Limb (tissue), 2 donors: ENCODE data around the gene RSPO1.
"Not testable (repeated sequence)": the region's sequence is repeated elsewhere in the genome, so short reads cannot be mapped to it uniquely, and the experiment has no call there.

Experiments used
- DNase-seq, 2 donors: peaks; one replicate each; pipeline ENCODE4 v3.0.0-alpha.2; 2016; ENCODE audit errors: extremely low spot score in 2 of 2

Gene RSPO1, protein sequence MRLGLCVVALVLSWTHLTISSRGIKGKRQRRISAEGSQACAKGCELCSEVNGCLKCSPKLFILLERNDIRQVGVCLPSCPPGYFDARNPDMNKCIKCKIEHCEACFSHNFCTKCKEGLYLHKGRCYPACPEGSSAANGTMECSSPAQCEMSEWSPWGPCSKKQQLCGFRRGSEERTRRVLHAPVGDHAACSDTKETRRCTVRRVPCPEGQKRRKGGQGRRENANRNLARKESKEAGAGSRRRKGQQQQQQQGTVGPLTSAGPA

DNA sequence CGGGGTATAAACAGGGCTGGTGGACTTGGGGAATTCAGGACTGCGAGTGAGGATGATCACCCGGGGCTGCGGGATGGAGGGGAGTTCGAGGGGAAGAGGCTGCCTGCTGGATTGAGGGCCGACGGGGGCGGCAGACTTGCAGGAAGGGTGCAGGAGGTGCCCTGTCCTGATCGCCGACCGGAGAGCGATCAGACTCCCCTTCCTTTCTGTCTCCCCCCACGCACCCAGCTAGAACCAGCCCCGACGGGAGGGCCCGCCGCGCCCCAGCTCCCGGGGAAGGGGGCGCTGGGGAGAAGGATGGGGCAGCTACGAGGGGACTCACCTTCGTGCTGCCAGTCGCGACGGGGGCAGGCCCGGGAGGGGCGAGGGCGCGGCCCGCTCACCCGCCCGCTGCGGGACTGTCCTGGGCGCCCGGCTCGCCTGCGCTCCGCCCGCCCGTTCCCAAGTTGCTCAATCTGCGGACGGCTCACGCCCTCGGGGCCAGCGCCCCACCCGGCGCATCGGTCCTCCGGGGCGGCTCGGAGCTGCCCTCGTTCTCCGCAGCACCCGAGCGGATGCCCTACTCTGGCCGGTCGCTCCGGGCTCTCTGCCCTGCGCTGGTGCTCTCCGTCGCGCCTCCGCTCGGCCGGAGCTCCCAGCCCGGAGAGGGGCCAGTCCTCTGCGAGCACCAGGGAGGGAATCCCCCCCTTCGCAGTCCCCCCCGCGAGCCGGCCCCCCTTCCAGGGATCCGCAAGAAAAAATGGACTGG, at the start of gene RSPO1:
RSPO1 (minus strand) TSS at position 649 of the 748 bp plus-strand sequence. CDS start 5,231 bp downstream, outside the sequence.
- DNase-seq: peak in 1 of 2 donors; percentile 60

DNA sequence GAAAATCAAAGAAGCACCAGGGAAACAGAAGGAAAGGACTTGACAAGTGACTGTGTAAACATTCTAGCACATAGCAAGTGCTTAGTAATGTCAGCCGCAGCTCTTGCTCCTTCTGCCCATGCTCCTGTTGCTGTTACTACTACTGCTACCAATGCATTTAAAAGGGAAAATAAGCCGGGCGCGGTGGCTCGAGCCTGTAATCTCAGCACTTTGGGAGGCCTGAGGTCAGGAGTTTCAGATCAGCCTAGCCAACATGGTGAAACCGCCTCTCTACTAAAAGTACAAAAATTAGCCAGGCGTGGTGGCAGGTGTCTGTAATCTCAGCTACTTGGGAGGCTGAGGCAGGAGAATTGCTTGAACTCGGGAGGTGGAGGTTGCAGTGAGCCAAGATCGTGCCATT, 49.5 kb upstream of the RSPO1 start:
- not testable (repeated sequence) for DNase-seq

DNA sequence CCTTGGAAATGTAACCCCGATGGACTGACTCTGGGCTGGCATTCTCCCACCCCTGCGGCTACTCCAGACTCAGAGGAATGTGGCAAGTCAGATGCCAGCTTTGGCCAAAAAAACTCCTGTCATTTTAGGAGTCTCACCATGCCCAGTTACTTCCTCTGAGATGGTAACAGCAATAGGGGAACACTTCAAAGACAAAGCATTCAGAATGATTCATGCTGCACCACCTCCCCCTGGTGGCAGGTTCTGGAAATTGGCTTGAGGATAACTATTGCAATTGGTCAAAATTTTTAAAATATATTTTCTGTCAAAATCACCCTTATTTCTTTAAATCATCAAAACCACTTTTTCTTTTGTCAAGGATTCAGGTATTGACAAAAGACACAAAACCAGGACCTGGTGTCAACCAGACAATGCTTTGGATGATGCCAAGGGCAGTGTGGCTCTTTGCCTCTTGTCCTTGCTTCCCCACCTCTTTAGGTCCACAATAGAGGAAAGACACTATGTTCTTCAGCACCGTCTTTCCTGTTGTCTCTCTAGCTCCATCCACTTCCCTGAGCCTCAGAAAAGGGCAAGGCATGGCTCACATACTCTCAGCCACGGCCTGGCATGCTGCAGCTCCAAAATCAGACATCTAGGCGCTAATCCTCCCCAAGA, 47.8 kb upstream of the RSPO1 start:
- peak; percentile 64 to 87 for DNase-seq

DNA sequence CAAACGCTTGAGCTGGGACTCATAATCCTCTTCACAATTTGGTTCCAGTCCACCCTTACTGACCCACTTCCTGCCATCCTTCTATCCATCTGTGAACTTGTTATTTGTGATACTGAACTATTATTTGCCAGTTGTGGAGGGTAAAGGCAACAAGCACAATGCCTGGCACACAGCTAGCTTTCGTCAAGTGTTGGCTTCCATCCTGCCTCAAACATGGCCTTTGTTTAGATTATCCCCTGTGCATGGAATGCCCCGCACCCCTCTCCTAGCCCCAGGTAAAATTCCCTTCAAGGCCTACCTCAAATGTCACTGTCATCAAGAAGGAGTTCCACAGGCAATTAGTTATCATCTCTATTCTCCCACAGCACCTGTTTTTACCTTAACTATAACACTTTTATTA, 46.2 kb upstream of the RSPO1 start:
- DNase-seq: no peak

DNA sequence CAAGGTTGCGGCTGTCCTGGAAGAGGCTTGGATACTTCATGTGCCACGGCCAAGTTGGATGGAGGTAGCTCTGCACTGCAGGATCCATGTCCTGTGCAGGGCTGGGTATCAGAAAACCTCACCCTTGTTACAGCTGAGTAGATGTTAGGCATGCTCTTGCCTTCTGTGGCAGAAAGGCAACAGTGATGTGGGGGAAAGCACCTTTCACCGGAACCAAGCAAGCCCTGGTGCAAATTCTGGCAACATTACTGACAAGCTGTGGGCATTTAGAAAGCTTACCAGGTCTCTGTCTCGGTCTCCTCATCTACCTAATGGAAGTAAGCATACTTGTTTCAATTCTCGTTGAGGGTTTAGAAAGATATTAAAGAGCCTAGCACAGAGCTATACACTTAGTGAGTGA, 43.1 kb upstream of the RSPO1 start:
- no peak for DNase-seq

DNA sequence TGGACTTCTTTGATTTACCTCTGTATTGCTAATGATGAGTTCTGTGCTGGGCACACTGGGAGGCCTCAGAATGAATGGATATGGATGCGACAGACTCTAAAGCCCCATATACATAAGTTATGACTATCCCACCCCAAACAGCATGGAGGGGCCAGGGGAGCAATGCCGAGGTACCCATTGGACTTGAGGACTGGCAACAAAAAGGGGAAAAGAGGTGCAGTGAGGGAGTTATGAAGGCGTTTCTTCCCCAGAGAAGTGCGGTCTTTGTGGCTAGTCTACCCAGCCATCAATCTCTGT, 42.4 kb upstream of the RSPO1 start:
- no peak for DNase-seq

DNA sequence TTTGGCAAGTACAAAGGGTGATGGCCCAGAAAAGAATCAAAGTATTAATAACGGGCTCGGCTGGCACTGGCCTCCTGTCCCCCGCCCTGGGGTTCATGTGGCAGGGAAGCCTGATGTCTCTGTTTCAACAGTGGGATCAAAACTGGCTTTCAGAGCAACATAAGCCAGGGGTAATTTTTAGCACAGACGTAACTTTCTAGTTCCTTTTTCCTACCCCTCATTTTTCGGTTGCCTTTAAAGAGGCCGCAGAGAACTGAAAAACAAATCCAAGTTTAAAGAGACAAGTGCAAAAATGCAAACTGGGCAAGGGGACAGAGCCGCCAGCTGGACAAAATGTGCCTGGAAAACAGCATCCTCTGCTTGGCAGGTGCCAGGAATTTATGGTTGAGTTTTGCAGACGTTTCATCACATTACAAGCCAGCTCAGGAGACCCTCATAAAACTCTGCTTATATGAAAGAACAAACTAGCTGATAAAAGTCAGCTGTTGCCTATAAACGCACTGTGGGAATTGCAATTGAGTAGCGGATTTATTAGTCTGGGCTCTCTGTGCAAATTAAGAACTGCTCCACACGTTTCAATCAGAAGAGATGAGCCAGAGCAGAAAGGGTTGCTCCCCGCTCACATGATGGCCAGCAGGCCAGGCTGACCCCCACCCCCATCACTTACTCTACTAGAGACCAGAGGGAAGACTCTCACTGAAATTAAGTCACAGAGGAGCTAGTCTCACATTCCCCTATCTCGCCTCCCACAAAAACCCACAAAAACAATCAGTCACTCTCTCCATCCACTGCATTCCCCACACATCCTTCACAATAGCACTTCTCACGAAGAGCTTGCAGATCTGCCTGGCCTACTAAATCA, 41.8 kb upstream of the RSPO1 start:
- peak; percentile 56 to 69 for DNase-seq

DNA sequence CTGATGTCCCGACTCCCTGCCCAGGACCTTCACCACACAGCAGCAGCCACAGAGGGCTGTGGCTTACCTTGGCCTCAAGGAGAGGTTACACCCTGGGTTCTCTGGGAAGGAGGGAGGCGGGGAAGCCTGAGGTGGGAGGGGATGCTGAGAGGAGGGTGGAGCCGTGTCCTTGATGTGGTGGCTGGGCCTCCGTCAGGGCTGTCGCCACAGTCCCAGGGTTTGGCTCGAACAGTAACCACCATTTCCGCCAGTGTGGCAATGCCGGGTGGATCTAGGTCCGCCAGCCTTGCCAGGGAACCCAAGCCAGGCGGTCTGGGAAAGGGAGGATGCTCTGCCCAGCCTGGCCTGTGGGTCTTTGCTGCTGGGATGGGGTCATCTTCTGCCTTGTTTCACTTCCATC, 39.2 kb upstream of the RSPO1 start:
- DNase-seq: no peak

DNA sequence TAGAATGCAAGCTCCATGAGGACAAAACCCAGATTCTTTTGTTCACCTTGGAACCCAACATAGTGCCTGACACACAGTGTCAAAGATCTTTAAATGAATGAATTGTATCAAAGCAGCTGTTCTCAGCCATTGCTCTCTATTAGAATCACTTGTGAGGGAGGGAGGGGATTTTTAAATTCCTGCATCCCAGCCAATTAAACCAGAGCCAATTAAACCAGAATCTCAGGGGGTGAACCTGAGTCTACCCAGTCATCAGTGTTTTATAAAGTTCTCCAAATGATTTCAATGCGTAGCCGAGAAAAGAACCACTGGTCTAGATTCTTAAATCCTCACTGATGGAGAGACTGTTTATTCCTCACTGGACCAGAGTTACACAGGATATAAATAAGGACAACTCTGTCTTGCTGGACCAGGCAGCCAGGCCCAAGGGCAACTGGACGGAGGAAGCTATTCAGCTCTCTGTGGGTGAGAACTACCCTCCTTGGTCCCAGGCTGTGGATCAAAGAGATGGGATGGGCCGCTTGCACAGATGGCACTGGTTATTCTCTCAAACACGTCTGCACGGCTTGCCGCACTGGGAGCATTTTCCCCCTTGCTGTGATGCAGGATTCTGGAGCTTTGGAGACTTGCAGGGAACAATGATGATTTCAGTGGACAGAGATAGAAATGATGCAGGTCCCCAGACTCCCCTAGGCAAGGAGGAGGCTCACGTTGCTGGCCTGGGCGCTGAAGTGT, 37.6 kb upstream of the RSPO1 start:
- DNase-seq: no peak

DNA sequence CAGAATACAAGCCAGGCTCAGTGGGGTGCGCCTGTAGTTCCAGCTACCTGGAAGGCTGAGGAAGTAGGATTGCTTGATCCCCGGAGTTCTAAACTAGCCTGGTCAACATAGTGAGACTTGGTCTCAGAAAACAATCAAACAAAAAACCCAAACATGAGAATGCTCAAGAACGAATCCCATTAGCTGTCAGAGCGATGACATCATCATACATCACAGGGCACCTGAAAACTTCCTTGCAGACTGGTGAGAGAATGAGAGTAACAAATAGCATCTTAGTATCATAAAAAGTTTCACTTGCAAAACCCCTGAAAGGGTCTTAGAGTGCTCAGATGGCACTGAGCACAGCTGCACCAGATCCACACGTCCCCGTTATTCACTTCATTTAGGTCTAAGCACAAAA, 36.6 kb upstream of the RSPO1 start:
- DNase-seq: no peak

DNA sequence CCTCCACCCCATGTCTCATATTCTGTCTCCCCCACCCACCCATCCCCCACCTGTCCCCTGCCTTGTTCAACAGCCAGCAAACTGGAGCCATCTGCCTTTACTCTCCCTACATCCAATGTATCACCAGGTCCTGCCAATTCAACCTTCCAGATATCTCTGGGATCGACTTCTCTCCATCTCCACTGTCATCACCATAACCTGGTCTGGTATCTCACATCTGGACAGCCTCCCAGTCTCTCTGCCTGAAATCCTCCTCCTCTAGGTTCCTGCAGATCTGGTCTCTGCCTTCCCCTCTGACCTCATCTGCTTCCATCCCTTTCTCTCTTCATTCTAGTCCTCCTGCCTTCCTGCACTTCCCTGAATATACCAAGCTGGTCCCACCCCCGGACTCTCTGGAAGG, 35.4 kb upstream of the RSPO1 start:
- DNase-seq: no peak

DNA sequence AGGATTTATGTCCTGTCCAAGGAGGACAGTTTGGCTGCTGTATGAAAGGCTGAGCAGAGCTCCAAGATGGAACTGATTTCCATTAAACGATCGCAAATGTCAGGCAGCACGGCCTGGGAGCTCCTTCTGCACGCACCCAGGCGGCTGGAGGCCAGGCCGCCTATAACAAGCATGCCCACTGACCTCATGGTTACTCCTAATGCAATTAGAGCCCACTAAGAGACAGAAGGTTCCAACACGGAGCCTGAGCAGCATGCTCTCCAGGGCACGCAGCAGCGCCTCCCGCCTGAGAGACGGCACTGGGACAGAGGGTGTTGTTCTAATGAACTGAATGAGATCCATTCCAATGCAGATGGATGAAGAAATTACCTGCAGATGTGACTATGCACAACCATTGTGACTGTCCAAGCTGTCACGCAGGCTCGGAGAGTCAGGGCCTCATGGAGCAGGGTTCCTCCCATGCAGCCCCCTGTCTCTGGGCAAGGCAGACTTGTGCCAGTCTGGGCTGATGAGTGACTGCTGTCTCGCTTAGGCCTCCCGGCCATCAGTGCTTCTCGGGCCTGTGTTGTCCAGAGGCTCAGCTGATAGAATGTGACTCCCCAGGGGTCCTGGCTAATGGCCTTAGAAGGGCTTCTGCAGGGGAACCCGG, 32.5 kb upstream of the RSPO1 start:
- DNase-seq: no peak

DNA sequence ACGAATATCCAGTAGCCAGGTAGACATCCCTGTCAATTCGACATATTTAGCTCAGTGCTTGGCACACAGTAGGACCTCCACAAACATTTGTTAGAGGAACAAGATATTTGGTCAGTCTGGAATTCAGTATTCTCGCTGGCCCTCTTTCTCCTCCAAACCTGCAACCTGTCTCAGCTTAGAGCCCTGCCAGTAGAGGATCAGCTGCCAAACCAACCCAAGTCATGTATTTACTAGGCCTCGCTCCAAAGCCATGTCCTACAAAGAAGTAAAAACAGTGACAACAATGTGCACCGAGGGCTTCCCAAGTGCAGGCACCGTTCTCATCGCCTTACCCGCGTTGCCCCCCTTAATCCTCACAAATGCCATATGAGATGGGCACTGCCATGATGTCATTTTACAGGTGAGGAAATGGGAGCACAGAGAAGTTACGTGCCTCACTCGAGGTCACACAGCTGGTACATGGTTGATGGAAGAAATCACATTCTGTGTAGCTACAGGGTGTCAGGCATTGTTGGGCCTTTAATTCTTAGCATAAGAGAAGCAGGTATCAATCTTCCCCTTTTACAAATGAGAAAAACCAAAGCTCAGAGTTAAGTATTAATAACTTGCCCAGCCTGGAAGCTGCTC, 31.7 kb upstream of the RSPO1 start:
- DNase-seq: no peak

DNA sequence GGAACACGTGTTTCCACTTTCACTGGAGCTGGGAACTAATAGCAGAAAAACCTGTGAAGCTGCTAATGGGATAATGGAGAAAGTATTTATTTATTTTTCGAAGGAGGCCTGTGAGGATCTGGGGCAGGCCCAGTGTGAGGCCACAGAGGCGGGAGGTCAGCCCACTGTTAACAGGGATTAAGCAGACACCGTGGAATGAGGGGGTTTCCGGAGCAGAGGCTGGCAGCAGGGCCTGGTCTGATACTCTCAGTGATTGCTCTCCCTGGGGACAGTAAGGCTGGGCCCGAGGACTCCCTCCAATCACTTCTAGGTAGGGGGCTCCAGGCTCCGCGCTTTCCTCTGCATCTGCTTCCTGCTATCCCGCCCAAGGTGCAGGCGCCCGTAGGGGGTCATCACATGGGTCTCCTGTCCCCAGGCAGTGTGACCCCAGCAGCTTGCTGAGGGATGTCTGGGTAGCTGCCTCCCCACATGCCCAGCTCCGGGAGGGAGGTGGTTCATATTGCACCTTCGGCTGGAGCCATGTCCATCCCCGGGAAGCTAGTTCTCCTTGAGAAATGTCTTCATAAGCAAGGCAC, 28.8 kb upstream of the RSPO1 start:
- DNase-seq: no peak

DNA sequence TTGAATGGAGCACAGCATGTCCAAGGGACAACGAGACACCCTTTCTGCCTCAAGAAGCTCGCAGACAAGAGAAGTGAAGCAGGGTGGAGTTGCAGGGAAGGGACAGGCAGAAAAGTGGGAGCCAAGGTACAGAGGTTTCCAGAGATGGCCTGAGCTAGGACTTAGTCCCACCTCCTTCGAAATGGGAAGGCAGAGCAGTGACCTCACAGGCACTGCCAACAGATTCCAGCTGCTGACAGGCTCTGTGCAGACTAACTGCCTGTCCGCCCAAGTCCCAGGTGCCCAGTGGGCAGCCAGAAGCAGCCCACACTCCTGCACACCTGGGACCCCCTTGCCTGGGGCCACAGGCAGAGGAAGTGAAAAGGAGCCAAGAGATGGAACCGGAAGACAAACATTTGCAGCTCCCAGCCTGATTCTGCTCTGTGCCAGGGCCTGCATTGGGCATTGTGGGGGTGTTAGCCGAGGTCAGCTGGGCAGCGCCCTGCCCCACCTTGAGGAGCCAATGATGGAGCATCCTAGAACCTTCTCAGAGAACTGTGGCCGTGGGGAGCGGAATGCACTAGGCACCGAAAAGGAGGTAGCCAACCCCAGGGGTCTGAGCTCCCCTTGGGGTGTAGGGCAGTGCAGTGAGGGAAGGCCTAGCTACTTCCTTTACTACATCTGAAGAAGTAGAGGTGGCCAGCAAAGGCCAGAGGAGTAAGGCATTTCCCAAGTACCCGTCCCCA, 27.5 kb upstream of the RSPO1 start:
- no peak for DNase-seq

DNA sequence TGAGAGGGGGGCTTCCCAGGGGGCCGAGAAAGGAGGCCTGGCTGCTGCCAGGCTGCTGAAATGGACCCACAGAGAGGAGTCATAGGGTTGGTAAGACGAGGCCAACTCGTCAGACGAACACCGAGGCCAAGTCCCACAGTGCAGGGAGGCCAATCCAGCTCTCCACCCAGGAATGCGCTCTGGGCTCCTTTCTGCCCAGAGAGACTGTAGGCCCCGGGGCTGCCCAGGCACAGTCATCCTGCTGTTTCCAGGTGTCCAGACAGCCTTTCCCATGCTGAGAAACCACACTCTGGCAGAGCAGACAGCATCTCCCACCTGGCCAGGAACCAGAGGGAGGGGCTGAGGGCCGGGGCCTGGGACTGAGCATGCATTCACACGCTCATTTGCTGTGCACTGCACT, 26.7 kb upstream of the RSPO1 start:
- DNase-seq: no peak

DNA sequence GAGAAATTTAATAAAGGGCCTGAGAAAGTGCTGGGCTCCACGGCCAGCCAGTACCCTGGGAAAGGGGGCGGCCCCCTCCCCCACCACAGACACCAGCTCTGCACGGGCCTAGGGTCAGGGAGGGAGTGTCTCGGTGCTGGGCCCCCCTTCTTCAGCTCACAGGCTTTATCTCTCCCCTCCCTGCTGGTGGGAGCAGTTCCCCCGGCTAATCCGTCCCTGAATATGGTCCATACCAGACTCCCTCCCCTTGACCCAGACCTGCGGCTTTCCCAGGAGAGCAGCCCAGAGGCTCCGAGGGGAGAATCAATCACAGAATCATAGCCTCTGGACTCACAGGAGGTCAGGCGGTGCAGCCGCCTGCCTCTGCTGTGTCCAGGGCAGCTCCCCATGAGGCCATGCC, 26.0 kb upstream of the RSPO1 start:
- no peak for DNase-seq

DNA sequence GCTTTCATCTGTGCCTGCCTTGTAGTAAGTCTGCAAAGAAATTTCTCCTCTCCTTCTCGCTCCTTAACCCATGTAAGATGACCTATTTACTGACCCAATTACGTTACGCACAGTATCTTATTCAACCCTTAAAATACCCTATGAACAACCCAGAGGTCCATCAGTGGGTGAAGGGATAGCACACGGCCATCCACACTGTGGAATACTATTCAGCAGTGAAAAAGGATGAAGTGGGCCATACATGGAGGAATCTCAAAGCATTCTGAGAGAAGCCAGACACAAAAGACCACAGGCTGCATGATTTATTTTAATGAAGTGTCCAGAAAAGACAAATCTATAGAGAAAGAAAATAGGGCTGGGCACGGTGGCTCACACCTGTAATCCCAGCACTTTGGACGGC, 23.8 kb upstream of the RSPO1 start:
- DNase-seq: no peak
